Measurements from ENCODE around the gene RTN1.

DNA sequence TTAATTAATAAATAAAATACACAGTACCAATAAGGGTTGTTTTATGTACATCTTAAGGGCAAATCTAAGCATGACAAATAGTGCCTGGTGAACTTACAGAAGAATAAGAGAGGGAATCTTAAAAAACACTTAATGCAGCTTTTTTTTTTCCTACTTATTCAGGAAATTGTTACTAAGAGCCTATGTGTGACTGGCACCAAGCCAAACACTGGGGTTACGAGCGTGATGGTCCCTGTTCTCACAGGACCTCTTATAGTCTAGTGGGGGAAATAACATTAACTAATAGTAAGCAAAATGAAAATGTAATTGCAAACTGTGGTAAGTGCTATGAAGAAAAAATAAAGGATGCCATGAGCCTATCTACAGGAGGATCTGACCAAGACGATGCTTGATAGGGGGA lies 53.6 kb downstream of the RTN1 start:
- TF ChIP-seq, protein P1, sequence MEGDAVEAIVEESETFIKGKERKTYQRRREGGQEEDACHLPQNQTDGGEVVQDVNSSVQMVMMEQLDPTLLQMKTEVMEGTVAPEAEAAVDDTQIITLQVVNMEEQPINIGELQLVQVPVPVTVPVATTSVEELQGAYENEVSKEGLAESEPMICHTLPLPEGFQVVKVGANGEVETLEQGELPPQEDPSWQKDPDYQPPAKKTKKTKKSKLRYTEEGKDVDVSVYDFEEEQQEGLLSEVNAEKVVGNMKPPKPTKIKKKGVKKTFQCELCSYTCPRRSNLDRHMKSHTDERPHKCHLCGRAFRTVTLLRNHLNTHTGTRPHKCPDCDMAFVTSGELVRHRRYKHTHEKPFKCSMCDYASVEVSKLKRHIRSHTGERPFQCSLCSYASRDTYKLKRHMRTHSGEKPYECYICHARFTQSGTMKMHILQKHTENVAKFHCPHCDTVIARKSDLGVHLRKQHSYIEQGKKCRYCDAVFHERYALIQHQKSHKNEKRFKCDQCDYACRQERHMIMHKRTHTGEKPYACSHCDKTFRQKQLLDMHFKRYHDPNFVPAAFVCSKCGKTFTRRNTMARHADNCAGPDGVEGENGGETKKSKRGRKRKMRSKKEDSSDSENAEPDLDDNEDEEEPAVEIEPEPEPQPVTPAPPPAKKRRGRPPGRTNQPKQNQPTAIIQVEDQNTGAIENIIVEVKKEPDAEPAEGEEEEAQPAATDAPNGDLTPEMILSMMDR (IDR thresholded peaks at IDR 0.05 in 4 of 5, conservative IDR thresholded peaks at IDR 0.05 in 1 of 5), result no peak
- no peak for TF ChIP-seq POLR2A (IDR thresholded peaks at IDR 0.05)

Measured in gastrocnemius medialis (tissue), 4 donors.